GDM1 (cell line): Measurements from ENCODE around the gene DIAPH3.

ENCODE experiments used
- DNase-seq: peaks from one replicate; lab custom pipeline; 2025; lab: John Stamatoyannopoulos, UW

DIAPH3 gene

GRCh38 chr13:60016229-60016628 is 147.5 kb downstream of the DIAPH3 start:
- DNase-seq: no peak

- DNase-seq: no peak
These were observed 150.6 kb downstream of the DIAPH3 start for GRCh38 chr13:60013166-60013565.

GRCh38 chr13:60012488-60012887 is 151.2 kb downstream of the DIAPH3 start:
- no peak for DNase-seq

- no peak for DNase-seq
These were observed 154.2 kb downstream of the DIAPH3 start for GRCh38 chr13:60009300-60010253.

GRCh38 chr13:60001889-60002288 is 161.8 kb downstream of the DIAPH3 start:
- no peak for DNase-seq

GRCh38 chr13:60000976-60001375 is 162.8 kb downstream of the DIAPH3 start:
- no peak for DNase-seq

- DNase-seq: no peak
These were observed 163.6 kb downstream of the DIAPH3 start for GRCh38 chr13:60000081-60000480.

- DNase-seq: no peak
These were observed 165.8 kb downstream of the DIAPH3 start for GRCh38 chr13:59997976-59998375.

GRCh38 chr13:59996461-59996980 is 167.2 kb downstream of the DIAPH3 start:
- DNase-seq: no peak

GRCh38 chr13:59991395-59991794 is 172.3 kb downstream of the DIAPH3 start:
- no peak for DNase-seq

GRCh38 chr13:59982631-59983382 is 180.9 kb downstream of the DIAPH3 start:
- no peak for DNase-seq

- DNase-seq: no peak
These were observed 184.1 kb downstream of the DIAPH3 start for GRCh38 chr13:59979589-59979988.

- no peak for DNase-seq
These were observed 184.9 kb downstream of the DIAPH3 start for GRCh38 chr13:59978862-59979261.

GRCh38 chr13:59976856-59977255 is 186.9 kb downstream of the DIAPH3 start:
- DNase-seq: no peak

- no peak for DNase-seq
These were observed 187.8 kb downstream of the DIAPH3 start for GRCh38 chr13:59975807-59976435.

GRCh38 chr13:59970847-59971246 is 192.9 kb downstream of the DIAPH3 start:
- no peak for DNase-seq

GRCh38 chr13:59963827-59964226 is 199.9 kb downstream of the DIAPH3 start:
- DNase-seq: no peak

- DNase-seq: no peak
These were observed 200.3 kb downstream of the DIAPH3 start for GRCh38 chr13:59963383-59963782.

- no peak for DNase-seq
These were observed 201.4 kb downstream of the DIAPH3 start for GRCh38 chr13:59962343-59962742.

- no peak for DNase-seq
These were observed 203.0 kb downstream of the DIAPH3 start for GRCh38 chr13:59960683-59961082.

GRCh38 chr13:59957438-59957837 is 206.3 kb downstream of the DIAPH3 start:
- no peak for DNase-seq

GRCh38 chr13:59954601-59955000 is 209.1 kb downstream of the DIAPH3 start:
- peak; percentile 45 for DNase-seq
